HG02970 (cell line): Measurements from ENCODE around the gene TNPO1.
A peak's percentile ranks its signal among the peaks of the same experiment; 100 is the strongest.
"Not testable (repeated sequence)": the region's sequence is repeated elsewhere in the genome, so short reads cannot be mapped to it uniquely, and the experiment has no call there.

Experiments
- ATAC-seq: cut with Tn5 transposase; IDR thresholded peaks from one replicate; pipeline ENCODE4 v1.9.1; 2021; ENCODE audit warnings: mild to moderate bottlenecking, moderate library complexity, moderate number of reproducible peaks; ENCODE audit not compliant: unreplicated experiment, low FRiP score

The TNPO1 gene

GRCh38 chr5:72816284-72817075, at the start of gene TNPO1:
Gene TNPO1 (plus strand): TSS chr5:72816661. CDS start chr5:72816738, 77 bp downstream.
- peak; percentile 87 for ATAC-seq

GRCh38 chr5:72767289-72768010, 49.0 kb upstream of the TNPO1 start:
- ATAC-seq = no peak

- ATAC-seq = no peak
These were observed 46.2 kb upstream of the TNPO1 start for GRCh38 chr5:72770266-72770665.

- no peak for ATAC-seq
These were observed 39.8 kb upstream of the TNPO1 start for GRCh38 chr5:72776684-72777083.

- ATAC-seq = no peak
These were observed 36.9 kb upstream of the TNPO1 start for GRCh38 chr5:72779520-72779919.

GRCh38 chr5:72783354-72783753, 33.1 kb upstream of the TNPO1 start:
- no peak for ATAC-seq

- ATAC-seq = no peak
These were observed 32.3 kb upstream of the TNPO1 start for GRCh38 chr5:72784129-72784528.

GRCh38 chr5:72785801-72786200, 30.7 kb upstream of the TNPO1 start:
- ATAC-seq = no peak

GRCh38 chr5:72786676-72787075, 29.8 kb upstream of the TNPO1 start:
- no peak for ATAC-seq

GRCh38 chr5:72788866-72789505, 27.5 kb upstream of the TNPO1 start:
- ATAC-seq = no peak

DNA sequence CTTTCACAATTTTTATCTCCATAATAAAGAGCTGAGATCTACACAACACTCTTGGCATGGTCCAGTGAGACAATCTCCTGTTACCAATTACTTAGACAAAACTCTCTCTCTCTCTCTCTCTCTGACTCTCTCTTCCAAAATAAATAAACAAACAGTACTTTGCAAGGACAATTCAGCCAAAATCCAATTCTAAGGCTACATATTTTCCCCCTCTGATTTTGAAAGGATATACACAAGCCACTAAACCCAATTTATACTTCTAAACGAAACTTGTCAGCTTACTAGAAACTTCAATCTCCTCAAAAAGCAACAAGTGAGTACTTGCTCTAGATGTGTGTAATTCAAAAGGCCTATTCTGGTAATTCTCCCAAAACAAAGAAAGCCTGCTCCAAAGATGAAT, 26.3 kb upstream of the TNPO1 start:
- ATAC-seq = no peak

- not testable (repeated sequence) for ATAC-seq
These were observed 23.8 kb upstream of the TNPO1 start for GRCh38 chr5:72792662-72793061.

DNA sequence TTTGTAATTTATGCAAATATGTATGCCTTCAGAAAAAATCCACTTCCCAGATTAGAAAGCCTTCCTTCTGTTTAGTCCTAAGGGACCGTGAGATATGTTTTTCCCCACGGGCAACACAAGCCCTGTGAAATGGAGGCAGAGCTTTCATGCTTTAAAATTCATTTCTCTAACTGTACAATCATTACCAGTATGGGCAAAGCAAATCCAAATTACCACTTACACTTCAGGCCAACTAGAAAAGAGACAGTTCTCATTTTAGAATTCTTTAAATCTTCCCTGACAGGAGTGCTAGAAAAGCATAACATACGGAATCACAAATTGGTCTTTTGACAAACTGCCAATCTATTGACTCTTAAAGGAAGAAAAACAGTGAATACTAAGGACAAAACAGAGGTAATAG, 20.5 kb upstream of the TNPO1 start:
- no peak for ATAC-seq

DNA sequence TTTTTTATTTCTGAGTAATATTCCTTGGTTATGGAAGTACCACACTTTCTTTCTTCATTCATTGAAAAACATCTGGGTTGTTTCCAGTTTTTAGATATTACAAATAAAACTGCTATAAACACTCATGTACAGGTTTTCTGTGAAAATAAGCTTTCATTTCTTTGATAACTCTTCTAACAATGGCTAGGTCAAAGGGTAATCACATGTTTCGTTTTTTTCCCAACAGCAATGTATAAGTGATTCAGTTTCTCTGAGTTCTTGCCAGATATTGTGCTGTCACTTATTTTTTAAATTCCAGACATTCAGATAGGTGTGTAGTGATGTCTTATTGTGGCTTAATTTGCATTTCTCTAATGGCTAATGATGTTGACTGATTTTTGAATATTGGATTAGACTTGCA, 16.7 kb upstream of the TNPO1 start:
- ATAC-seq = no peak

DNA sequence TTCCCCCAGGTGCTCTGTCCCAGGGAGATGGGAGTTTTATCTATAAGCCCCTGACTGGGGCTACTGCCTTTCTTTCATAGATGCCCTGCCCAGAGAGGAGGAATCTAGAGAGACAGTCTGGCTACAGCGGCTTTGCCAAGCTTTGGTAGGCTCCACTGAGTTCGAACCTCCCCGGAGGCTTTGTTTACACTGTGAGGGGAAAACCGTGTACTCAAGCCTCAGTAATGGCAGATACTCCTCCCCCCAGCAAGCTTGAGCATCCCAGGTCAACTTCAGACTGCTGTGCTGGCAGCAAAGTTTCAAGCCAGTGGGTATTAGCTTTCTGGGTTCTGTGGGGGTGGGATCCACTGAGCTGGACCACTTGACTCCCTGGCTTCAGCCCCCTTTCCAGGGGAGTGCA, 7.8 kb upstream of the TNPO1 start:
- not testable (repeated sequence) for ATAC-seq

GRCh38 chr5:72811849-72812248, 4.6 kb upstream of the TNPO1 start:
- no peak for ATAC-seq

DNA sequence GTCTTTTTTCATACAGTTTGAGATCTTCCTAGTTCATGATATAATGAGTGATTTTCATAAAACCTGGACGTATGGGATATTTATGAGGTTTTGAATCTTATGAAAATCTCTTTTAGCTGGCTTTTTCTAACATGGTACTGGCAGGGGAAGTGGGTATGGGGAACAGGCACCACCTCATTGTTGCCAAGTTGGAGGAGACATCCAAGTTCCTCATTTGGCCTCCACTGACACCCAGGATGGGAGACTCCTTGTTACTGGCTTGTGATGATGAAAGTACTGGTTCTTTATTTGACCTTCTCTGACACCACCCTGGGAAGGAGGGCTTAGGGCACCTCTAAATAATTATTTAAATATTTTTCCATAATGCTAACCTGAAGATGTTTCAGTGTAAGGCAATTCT, 4.0 kb upstream of the TNPO1 start:
- no peak for ATAC-seq

DNA sequence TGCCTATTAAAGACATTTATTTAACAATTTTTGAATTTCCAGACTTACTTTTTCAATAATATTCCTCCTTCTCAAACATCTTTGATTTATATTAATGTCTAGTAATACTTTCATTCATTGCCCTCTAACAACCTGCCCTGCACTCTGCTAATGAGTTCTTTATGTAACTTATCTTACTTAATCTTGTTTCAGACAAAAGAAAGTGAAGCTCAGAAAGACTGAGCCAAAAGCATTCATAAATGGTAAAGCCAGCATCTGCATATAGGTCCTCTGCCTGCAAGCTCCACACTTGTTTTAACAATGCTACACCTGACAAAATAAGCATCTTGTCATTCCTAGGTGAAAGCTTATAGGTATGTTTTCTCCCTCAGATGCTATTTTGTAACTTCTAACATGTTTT, 2.4 kb upstream of the TNPO1 start:
- ATAC-seq = no peak

DNA sequence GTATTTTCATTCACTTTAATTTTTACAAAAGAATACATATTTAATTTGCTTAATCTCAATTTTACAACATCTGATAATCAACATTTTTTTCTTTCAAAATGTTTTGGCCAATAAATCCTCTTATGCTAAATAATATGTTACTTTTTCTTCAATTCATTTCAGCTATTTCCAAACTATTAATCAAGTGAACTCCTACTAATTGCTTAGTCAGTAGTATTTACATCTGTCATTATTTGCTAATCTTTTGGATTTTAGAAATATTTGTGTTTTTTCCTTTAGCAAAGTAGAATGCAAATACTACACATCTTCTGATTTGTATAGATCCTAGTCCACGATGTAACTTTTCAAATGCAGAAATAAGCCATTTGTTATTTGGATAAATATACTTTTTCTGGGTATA, 1.6 kb upstream of the TNPO1 start:
- no peak for ATAC-seq

DNA sequence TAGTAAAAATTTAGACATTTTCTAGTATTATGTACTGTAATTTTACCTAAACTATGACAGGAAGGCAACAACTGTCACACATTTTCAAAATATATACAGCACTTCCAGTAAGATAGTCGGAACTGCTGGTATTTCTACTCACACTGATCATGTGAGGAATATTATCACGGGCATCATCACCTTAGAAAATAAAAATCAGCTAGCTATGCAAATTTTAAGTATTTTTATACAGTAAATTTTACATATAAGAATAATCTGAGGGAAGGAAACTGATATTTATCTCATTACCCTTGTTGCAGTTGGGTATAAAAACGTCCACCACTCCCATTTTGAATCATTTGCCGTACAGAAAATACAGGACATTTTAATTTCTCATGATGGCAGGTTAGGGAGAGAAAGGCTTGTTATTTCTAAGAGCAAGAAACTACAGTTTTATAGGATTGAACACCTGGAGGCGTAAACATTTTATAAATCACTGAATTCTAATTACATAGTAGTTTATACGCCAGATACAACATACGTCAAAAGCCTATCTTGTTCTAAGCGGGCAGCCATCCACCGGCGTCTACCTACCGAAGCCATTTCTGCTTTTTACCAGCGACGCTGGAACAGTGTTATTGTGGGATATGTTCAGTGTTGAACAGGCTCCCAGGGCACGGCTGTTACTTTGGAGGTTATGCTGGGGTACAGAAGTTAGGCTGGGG, 729 bp upstream of the TNPO1 start:
- no peak for ATAC-seq

- peak; percentile 21 for ATAC-seq
These were observed 618 bp downstream of the TNPO1 start for GRCh38 chr5:72817076-72817481.
